Spleen (tissue), 11 donors: Measurements from ENCODE around the gene SELENOW. TPM values are rescaled to one million over a fixed set of nuclear protein-coding genes. Genes with fewer than 3 reads are reported as not detected.

Experiments
- DNase-seq: peaks from one replicate; pipeline ENCODE4 v3.0.0-alpha.2; 2020
- H3K27ac ChIP-seq, 8 donors: fragments of 200-600 bp; sonication (generic) in 7 of 8; 1 replicate in 4 of 8; 2 replicates in 4 of 8; pipeline versions ENCODE4 v1.5.0 to v1.8.0; 2016 to 2021; ENCODE audit warnings: inconsistent platforms in 4 of 8, mild to moderate bottlenecking in 4 of 8, moderate library complexity in 1 of 8
- H3K27me3 ChIP-seq, 7 donors: fragments of 200-600 bp; sonication (generic) in 6 of 7; replicated peaks in 1 of 7; 1 replicate in 4 of 7; 2 replicates in 3 of 7; pipeline versions ENCODE4 v1.5.0 to v1.8.0; 2016 to 2021; ENCODE audit warnings: inconsistent platforms in 3 of 7, mild to moderate bottlenecking in 1 of 7
- H3K36me3 ChIP-seq, 6 donors: fragments of 200-600 bp; sonication (generic) in 5 of 6; 1 replicate in 4 of 6; 2 replicates in 2 of 6; pipeline versions ENCODE4 v1.5.0 to v1.8.0; 2016 to 2021; ENCODE audit warnings: inconsistent platforms in 2 of 6
- H3K4me1 ChIP-seq, 6 donors: fragments of 200-600 bp; sonication (generic) in 5 of 6; 1 replicate in 3 of 6; 2 replicates in 3 of 6; pipeline versions ENCODE4 v1.5.0 to v1.8.0; 2016 to 2021; ENCODE audit warnings: inconsistent platforms in 3 of 6
- H3K4me3 ChIP-seq, 8 donors: fragments of 200-600 bp; sonication (generic) in 7 of 8; 1 replicate in 4 of 8; 2 replicates in 4 of 8; pipeline versions ENCODE4 v1.5.0 to v1.8.0; 2016 to 2021; ENCODE audit warnings: inconsistent platforms in 4 of 8, mild to moderate bottlenecking in 4 of 8, moderate library complexity in 2 of 8
- H3K9me3 ChIP-seq, 8 donors: fragments of 200-600 bp; sonication (generic) in 7 of 8; 1 replicate in 4 of 8; 2 replicates in 4 of 8; pipeline versions ENCODE4 v1.5.0 to v1.8.0; 2016 to 2021; ENCODE audit warnings: inconsistent platforms in 4 of 8
- POLR2A ChIP-seq, 3 donors: fragments of 450-650 bp; IDR thresholded peaks; one replicate each; pipeline ENCODE4 v1.5.1; 2017; ENCODE audit warnings: antibody characterized with exemption in 3 of 3, mild to moderate bottlenecking in 1 of 3
- POLR2AphosphoS5 ChIP-seq, 3 donors: sonication (generic); formaldehyde crosslinking; IDR thresholded peaks; one replicate each; pipeline ENCODE4 v1.5.1; 2017; ENCODE audit warnings: antibody characterized with exemption in 3 of 3
- WGBS, 5 donors: extraction: QIAGEN DNeasy Blood & Tissue Kit in 3 of 5; methylation state at CpG; one replicate each; pipeline versions ENCODE4 v1.1.5 to v1.1.7; 2013 to 2018; 5-methylcytosine and 5-hydroxymethylcytosine counted together
- intact Hi-C: fragments of 100-400 bp; cut with DNase I; formaldehyde crosslinking; loops from one replicate; pipeline ENCODE4 v1.15.0; 2023; ENCODE audit warnings: low total_unique reads
- polyA plus RNA-seq, 3 donors: library from polyadenylated mRNA; stranded (reverse); fragments of 200-250 nt; gene quantifications; one replicate each; pipeline ENCODE4 v1.2.1, GENCODE V29; 2013
- total RNA-seq, 7 donors: library from RNA; depleted of rRNA in 3 of 7; stranded (reverse); fragments of >200 nt in 3 of 7; fragmentation: NEBNext Ultra II Directional in 4 of 7; extraction: Animal tissue kit (Norgen Biotek cat#: 25700) in 4 of 7; gene quantifications; one replicate each; pipeline versions ENCODE4 v1.1.0 to v1.2.1, GENCODE V29; 2016 to 2021
- TF ChIP-seq, protein P1 (sequence below), 11 experiments: fragments of 200-600 bp in 7 of 11; fragments of 450-650 bp in 4 of 11; sonication (generic) in 4 of 11; IDR thresholded peaks in 8 of 11; conservative IDR thresholded peaks in 3 of 11; 1 replicate in 7 of 11; 2 replicates in 4 of 11; pipeline versions ENCODE4 v1.4.0 to v1.8.0; 2016 to 2021; ENCODE audit warnings: antibody characterized with exemption in 11 of 11, inconsistent platforms in 4 of 11, mild to moderate bottlenecking in 1 of 11
- donor health status: healthy with polysubstance abuse.
- donor health status: DM: no; HTN: no; CAD: no; lungs with moderate emphysema.
- donor health status: DM: no; HTN: no; CAD: no.
- donor health status: Bipolar disorder and iron deficiency.
- donor health status: healthy.
- donor health status: DM: no; HTN: no; CAD: no.
- donor health status: DM: yes; HTN: yes; CAD: no.

Gene SELENOW
- total and polyA plus RNA-seq, 10 donors: 137 to 592 (median 302) TPM

DNA sequence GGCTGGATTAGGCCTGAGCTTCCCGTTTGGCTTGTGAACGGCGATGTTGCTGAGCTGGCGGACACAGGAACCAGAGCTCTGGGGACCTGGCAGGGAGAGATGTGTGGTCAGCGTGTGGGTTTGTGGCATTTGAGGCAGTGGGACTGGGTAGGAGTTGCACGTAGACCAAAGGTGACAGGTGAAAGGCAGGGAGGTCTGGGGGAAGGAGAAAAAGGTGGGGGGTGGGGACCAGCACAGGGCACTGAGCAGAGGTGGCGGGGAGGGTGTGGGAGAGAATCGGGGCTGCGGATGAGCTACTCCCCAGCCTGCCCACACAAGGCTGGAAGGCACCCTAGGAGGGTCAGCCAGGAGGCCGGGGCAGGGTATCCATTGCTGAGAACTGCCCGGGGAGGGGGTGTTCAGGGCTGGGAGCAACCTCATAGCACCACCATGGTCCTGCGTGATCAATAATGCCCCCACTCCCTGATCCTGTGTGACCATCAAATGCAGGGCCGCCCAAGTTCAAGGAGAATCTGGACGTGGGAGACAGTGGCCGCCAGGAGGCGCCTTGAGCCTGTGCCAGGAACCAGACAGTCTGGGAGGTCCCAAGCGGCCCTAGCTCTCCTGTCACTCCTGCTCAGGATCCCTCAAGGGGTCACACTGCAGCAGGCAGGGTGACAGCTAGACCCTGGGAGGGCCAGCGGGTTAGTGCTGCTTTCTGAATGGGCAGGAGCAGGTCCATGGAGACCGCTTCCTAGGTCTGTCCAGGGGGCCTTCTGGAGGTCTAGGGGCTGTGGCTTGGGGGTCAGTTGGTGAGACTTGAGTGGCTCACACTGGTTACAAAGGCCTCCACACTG, 12.8 kb upstream of the SELENOW start:
- TF ChIP-seq, protein P1, sequence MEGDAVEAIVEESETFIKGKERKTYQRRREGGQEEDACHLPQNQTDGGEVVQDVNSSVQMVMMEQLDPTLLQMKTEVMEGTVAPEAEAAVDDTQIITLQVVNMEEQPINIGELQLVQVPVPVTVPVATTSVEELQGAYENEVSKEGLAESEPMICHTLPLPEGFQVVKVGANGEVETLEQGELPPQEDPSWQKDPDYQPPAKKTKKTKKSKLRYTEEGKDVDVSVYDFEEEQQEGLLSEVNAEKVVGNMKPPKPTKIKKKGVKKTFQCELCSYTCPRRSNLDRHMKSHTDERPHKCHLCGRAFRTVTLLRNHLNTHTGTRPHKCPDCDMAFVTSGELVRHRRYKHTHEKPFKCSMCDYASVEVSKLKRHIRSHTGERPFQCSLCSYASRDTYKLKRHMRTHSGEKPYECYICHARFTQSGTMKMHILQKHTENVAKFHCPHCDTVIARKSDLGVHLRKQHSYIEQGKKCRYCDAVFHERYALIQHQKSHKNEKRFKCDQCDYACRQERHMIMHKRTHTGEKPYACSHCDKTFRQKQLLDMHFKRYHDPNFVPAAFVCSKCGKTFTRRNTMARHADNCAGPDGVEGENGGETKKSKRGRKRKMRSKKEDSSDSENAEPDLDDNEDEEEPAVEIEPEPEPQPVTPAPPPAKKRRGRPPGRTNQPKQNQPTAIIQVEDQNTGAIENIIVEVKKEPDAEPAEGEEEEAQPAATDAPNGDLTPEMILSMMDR (IDR thresholded peaks at IDR 0.05 in 8 of 11, conservative IDR thresholded peaks at IDR 0.05 in 3 of 11): peak in 10 of 11 experiments; percentile 38 to 75 (median 62)
- TF ChIP-seq POLR2A (IDR thresholded peaks at IDR 0.05): no peak
- peak in 2 of 3 donors; percentile 36 to 45 for TF ChIP-seq POLR2AphosphoS5 (IDR thresholded peaks at IDR 0.05)
- 37 to 53% (median 47%) methylated on average over 14 to 19 of the region's 19 CpGs for WGBS, 5 donors

DNA sequence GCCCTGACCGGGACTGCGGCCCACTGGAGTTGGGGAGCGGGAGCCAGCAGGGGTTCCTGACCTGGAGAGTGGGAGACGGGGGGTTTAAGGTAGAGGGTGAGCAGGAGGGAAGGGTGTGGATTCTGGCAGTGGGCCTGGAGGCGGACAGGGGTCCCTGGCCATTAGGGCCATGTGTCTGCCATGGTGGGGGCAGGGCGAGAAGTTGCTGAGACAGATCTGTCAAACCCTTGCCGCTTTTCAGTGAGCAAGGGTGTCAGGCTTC, 12.2 kb upstream of the SELENOW start:
- DNase-seq: no peak
- Histone ChIP-seq H3K27ac (peak overlapping the region in 2 of 8 donors; percentile 77 to 79), H3K36me3 (no peaks in the 10 kb centered on the region), H3K4me3 (no peak overlapping the region), H3K4me1 (peaks cover 0 to 44% (median 14%) of the 10 kb centered on the region in 6 donors), H3K9me3 (no peaks in the 10 kb centered on the region), H3K27me3 (no peaks in the 10 kb centered on the region)
- intact Hi-C loops: no loop called here
- 72 to 91% (median 84%) methylated on average over 7 of the region's 7 CpGs for WGBS, 5 donors
- no peak for TF ChIP-seq POLR2AphosphoS5 (IDR thresholded peaks at IDR 0.05)
- TF ChIP-seq, protein P1 (IDR thresholded peaks at IDR 0.05 in 8 of 11, conservative IDR thresholded peaks at IDR 0.05 in 3 of 11): no peak
- no peak for TF ChIP-seq POLR2A (IDR thresholded peaks at IDR 0.05)

More for the DNA sequence above, 12.8 kb upstream of the SELENOW start:
- Histone ChIP-seq H3K27me3 (no peaks in the 10 kb centered on the region), H3K9me3 (no peaks in the 10 kb centered on the region), H3K4me1 (peaks cover 0 to 48% (median 14%) of the 10 kb centered on the region in 6 donors), H3K36me3 (no peaks in the 10 kb centered on the region), H3K4me3 (no peak overlapping the region), H3K27ac (peak overlapping the region in 5 of 8 donors; percentile 76 to 83 (median 78))
- peak; percentile 84 for DNase-seq
- intact Hi-C loops: no loop called here

DNA sequence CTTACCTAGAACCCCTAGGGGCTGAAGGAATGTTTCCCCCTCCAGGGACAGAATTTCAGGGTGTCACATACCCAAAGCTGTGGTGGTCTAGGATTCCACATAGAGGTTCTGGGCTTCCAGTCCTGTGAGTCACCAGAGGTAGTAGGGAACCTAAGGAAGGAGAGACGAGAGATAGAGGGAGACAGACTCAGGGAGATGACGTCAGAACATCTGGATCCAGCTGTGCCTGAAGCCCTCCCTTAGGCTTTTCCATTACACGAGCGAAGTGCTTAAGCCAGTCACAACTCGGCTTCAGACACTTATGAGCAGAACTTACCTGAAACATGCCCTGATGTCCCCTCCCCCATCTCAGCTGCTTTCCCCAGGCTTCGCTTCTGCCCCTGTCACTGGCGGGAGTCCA, 11.8 kb upstream of the SELENOW start:
- TF ChIP-seq POLR2A (IDR thresholded peaks at IDR 0.05) (no peak), POLR2AphosphoS5 (IDR thresholded peaks at IDR 0.05) (no peak)
- TF ChIP-seq, protein P1 (IDR thresholded peaks at IDR 0.05 in 8 of 11, conservative IDR thresholded peaks at IDR 0.05 in 3 of 11): no peak
- Histone ChIP-seq H3K4me1 (peaks cover 0 to 42% (median 14%) of the 10 kb centered on the region in 6 donors), H3K36me3 (no peaks in the 10 kb centered on the region), H3K27ac (no peak overlapping the region), H3K9me3 (no peaks in the 10 kb centered on the region), H3K27me3 (no peaks in the 10 kb centered on the region), H3K4me3 (no peak overlapping the region)
- 85 to 96% (median 90%) methylated on average over 7 of the region's 7 CpGs for WGBS, 5 donors
- intact Hi-C loops: no loop called here
- no peak for DNase-seq

DNA sequence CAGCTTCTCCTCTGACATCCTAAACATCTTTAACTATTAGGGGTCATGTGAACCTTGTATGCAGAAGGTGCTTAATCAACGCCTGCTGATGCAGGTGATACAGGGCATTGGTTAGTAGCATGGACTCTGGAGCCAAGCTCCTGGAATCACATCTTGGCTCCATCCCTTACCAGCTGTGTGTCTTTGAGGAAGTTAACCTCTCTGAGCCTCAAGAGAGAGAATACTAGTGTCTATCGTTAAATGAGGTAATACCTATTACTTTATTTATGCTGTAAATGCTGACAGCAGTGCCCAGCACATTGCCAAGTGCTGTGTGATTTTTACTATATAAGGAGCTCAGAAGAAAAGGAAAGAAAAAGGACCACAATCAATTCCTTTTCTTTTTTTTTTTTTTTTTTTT, 11.2 kb upstream of the SELENOW start:
- no peaks in the 10 kb centered on the region for H3K36me3 ChIP-seq
- TF ChIP-seq, protein P1 (IDR thresholded peaks at IDR 0.05 in 8 of 11, conservative IDR thresholded peaks at IDR 0.05 in 3 of 11): no peak
- no peak for TF ChIP-seq POLR2A (IDR thresholded peaks at IDR 0.05)
- TF ChIP-seq POLR2AphosphoS5 (IDR thresholded peaks at IDR 0.05): no peak
- DNase-seq: no peak
- H3K27ac ChIP-seq: no peak overlapping the region
- H3K27me3 ChIP-seq: no peaks in the 10 kb centered on the region
- intact Hi-C loops: no loop called here
- peaks cover 0 to 35% (median 13%) of the 10 kb centered on the region in 6 donors for H3K4me1 ChIP-seq
- H3K4me3 ChIP-seq: no peak overlapping the region
- WGBS, 5 donors: 43 to 95% (median 87%) methylated on average over 2 of the region's 2 CpGs
- no peaks in the 10 kb centered on the region for H3K9me3 ChIP-seq
